22Rv1 (cell line): Measurements from ENCODE around the gene SLC35E2B.

ENCODE experiments used
- H3K27ac ChIP-seq: fragments of 450-650 bp; 2 replicates; pipeline ENCODE4 v1.5.1; 2017
- ZFX ChIP-seq: fragments of 450-650 bp; IDR thresholded peaks from 2 replicates; pipeline ENCODE4 v1.6.1; 2017; ENCODE audit warnings: antibody characterized with exemption, borderline replicate concordance
- TF ChIP-seq, protein P1 (sequence below): fragments of 450-650 bp; IDR thresholded peaks from 2 replicates; pipeline ENCODE4 v1.5.1; 2017; ENCODE audit warnings: mild to moderate bottlenecking

SLC35E2B gene

DNA sequence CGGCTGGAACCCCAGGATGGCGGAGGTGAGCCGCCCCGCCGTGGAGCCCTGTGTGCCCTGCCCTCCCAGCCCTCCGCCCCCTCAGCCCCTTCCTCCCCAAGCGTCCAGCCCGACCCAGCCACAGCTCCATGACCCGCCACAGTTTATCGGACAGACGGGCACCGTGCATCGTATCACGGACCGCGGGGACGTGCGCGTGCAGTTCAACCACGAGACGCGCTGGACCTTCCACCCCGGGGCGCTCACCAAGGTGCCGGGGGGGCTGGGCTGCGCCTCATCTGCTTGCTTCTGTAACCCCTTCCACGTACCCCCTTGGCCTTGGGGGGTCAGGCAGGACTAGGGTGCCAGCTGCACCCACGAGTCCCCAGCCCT lies 67.2 kb downstream of the SLC35E2B start:
- TF ChIP-seq ZFX = no peak
- TF ChIP-seq, protein P1, sequence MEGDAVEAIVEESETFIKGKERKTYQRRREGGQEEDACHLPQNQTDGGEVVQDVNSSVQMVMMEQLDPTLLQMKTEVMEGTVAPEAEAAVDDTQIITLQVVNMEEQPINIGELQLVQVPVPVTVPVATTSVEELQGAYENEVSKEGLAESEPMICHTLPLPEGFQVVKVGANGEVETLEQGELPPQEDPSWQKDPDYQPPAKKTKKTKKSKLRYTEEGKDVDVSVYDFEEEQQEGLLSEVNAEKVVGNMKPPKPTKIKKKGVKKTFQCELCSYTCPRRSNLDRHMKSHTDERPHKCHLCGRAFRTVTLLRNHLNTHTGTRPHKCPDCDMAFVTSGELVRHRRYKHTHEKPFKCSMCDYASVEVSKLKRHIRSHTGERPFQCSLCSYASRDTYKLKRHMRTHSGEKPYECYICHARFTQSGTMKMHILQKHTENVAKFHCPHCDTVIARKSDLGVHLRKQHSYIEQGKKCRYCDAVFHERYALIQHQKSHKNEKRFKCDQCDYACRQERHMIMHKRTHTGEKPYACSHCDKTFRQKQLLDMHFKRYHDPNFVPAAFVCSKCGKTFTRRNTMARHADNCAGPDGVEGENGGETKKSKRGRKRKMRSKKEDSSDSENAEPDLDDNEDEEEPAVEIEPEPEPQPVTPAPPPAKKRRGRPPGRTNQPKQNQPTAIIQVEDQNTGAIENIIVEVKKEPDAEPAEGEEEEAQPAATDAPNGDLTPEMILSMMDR = no peak
- no peak overlapping the region for H3K27ac ChIP-seq

DNA sequence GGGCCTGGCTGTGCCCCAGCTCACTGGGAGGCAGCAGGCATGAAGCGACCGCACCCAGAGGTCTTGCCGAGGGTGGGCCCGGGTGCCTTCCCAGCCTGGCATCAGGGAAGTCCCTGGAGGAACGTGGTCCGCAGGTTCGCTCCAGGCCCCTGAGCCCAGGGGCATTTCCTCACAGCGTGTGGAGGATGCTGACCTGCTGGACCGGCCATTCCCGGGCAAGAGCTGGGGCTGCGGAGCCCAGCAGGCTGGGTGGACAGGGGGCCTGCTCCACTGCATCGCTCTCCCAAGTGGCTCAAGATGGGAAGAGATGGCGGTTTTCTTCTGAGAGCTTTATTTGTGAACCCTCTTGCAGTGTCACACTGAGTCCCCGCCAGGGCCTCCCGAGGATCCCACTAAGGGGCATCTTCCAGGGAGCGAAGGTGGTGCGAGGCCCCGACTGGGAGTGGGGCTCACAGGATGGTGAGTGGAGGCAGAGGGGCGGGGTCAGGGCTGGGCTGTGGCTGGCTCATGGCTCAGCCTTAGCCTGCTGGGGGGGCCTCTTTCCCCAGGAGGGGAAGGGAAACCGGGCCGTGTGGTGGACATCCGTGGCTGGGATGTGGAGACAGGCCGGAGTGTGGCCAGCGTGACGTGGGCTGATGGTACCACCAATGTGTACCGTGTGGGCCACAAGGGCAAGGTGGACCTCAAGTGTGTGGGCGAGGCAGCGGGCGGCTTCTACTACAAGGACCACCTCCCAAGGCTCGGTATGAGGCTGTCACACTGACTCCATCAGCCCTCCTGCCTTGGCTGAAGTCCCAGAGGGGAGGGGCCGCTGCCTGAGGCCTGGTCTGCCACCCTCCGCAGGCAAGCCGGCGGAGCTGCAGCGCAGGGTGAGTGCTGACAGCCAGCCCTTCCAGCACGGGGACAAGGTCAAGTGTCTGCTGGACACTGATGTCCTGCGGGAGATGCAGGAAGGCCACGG lies 67.9 kb downstream of the SLC35E2B start:
- no peak overlapping the region for H3K27ac ChIP-seq
- TF ChIP-seq, protein P1 = no peak
- TF ChIP-seq ZFX = no peak

DNA sequence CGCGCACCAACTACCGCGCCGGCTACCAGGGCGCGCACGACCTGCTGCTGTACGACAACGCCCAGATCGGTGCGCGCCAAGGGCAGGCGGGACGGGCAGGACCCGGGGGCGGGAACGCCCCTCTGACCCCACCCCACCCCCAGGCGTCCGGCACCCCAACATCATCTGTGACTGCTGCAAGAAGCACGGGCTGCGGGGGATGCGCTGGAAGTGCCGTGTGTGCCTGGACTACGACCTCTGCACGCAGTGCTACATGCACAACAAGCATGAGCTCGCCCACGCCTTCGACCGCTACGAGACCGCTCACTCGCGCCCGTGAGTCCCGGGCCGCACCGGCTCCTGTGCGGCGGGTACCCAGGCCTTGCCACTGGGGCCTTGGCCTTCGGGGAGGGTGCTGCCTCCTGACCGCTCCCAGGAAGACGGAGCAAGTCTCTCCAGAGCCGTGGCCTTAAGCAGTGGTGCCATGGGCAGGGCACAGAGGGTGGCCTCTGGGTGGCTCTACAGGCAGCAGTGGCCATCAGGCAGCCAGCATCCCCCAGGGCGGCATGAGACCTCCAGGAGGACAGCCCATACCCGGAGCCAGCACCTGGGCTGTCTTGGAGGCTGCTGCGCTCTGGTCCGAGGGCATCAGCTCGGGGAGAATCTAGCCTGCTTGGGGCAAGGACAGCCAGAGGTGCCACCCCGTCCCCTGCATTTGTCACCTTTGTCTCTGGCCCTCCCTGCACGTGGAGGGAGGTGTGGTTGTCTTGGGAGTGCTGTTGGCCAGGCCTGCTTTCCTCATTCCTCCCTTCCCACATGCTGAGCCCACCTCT lies 68.8 kb downstream of the SLC35E2B start:
- no peak for TF ChIP-seq ZFX
- TF ChIP-seq, protein P1 = no peak
- no peak overlapping the region for H3K27ac ChIP-seq

DNA sequence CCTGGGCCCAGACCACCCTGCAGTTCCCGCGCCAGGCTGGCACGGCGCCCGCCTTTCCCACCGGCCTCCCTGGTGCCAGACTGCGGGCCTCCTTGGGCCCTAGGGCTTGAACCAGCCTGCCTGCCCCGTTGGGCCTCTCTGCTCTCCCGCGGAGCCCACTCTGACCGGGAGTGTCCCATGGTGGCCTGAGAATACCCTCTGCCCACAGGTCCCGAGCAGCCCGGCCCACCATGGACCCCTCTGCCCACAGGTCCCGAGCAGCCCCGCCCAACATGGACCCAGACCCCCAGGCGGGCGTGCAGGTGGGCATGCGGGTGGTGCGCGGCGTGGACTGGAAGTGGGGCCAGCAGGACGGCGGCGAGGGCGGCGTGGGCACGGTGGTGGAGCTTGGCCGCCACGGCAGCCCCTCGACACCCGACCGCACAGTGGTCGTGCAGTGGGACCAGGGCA lies 69.4 kb downstream of the SLC35E2B start:
- TF ChIP-seq ZFX = no peak
- TF ChIP-seq, protein P1 = no peak
- H3K27ac ChIP-seq = no peak overlapping the region

DNA sequence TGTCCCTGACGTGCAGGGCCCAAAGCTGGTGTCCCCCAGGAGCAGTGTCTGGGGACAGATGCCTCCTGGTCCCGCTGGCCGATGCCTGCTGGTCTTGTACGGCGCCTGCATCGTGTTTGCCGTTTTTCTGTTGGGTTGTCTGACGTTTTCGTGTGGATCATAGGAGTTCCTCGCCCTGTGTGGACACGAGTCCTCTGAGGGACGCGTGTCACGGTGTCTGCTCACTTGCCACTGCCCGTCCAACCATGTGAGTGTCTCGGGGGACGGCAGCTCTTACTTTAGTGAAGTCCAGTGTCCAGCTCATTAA lies 69.9 kb downstream of the SLC35E2B start:
- H3K27ac ChIP-seq = no peak overlapping the region
- TF ChIP-seq, protein P1 = no peak
- no peak for TF ChIP-seq ZFX

DNA sequence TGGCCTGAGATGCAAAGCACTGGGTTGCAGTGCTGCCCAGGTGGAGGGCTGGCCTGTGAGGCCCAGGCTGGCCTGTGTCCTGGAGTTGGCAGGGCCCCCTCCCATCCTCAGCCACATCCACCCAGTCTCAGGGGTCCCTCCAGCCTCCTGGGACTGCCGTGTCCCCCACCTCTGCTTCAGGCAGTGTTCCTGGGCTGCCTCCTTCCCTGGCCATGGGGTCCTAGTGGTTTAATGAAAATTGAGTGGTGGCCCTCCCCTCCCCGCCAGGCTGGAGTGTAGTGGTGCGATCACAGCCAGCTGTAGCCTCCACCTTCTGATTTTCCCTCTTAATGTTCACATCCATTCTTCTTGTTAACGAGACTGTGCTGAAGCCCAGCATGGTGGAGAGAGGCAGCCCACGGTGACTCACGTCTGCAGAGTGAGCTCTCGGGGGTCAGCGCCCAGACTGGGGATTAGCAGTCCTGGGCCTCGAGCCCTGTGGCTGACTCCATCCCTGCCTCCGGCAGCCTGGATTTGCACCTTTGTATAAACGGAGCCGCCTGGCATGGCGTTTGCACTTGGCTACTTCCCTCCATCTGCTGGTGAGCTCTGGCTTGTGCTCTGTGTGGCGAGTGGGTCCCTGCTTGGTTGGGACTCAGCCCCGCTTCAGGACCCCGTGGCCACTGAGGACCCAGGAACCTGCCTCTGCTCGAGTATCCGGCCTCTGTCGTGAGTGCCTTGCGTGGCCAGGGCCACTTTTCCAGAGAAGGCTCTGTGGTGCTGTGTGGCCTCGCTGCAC lies 70.4 kb downstream of the SLC35E2B start:
- H3K27ac ChIP-seq = no peak overlapping the region
- TF ChIP-seq ZFX = no peak
- TF ChIP-seq, protein P1 = no peak
